ENCODE data around the gene ADTRP. TPM values are rescaled to one million over a fixed set of nuclear protein-coding genes. Genes with fewer than 3 reads are reported as not detected.
A peak's percentile ranks its signal among the peaks of the same experiment; 100 is the strongest.

Gene ADTRP
- total and polyA plus RNA-seq, 4 donors: 0.82 to 7.4 (median 1.2) TPM

GRCh38 chr6:11722805-11723631 is 55.6 kb downstream of the ADTRP start:
- Histone ChIP-seq H3K4me1 (ENCODE audit: control insufficient read depth in 1 of 2, insufficient read depth in 2 of 2, low read length in 2 of 2) (no peaks in the 10 kb centered on the region), H3K27me3 (ENCODE audit: control insufficient read depth in 1 of 2, insufficient read depth in 2 of 2, low read length in 1 of 2) (no peaks in the 10 kb centered on the region), H3K36me3 (ENCODE audit: control insufficient read depth in 1 of 2, insufficient read depth in 2 of 2, low read length in 1 of 2) (no peaks in the 10 kb centered on the region), H3K27ac (ENCODE audit: low read depth in 1 of 2, low read length in 2 of 2) (no peak overlapping the region), H3K9me3 (ENCODE audit: control insufficient read depth, low read length) (no peaks in the 10 kb centered on the region), H3K4me3 (ENCODE audit: low read length in 2 of 2) (no peak overlapping the region)
- intact Hi-C loops (cut with DNase I): no loop called here
- WGBS, 2 donors: 82 to 85% methylated on average over 9 of the region's 9 CpGs
- DNase-seq (no peak), ATAC-seq (ENCODE audit: low FRiP score) (no peak)

- WGBS, 2 donors: 87 to 93% methylated on average over 6 of the region's 6 CpGs
Observed at GRCh38 chr6:11722220-11722619, 56.4 kb downstream of the ADTRP start.

GRCh38 chr6:11718463-11718862 is 60.1 kb downstream of the ADTRP start:
- Histone ChIP-seq H3K4me3 (ENCODE audit: low read length in 2 of 2) (no peak overlapping the region), H3K27ac (ENCODE audit: low read depth in 1 of 2, low read length in 2 of 2) (no peak overlapping the region), H3K36me3 (ENCODE audit: control insufficient read depth in 1 of 2, insufficient read depth in 2 of 2, low read length in 1 of 2) (no peaks in the 10 kb centered on the region), H3K4me1 (ENCODE audit: control insufficient read depth in 1 of 2, insufficient read depth in 2 of 2, low read length in 2 of 2) (no peaks in the 10 kb centered on the region), H3K27me3 (ENCODE audit: control insufficient read depth in 1 of 2, insufficient read depth in 2 of 2, low read length in 1 of 2) (no peaks in the 10 kb centered on the region), H3K9me3 (ENCODE audit: control insufficient read depth, low read length) (no peaks in the 10 kb centered on the region)
- ATAC-seq (ENCODE audit: low FRiP score) (no peak), DNase-seq (no peak)
- intact Hi-C loops (cut with DNase I): no loop called here

More at GRCh38 chr6:11722220-11722619, 56.4 kb downstream of the ADTRP start:
- Histone ChIP-seq H3K4me3 (ENCODE audit: low read length in 2 of 2) (no peak overlapping the region), H3K27me3 (ENCODE audit: control insufficient read depth in 1 of 2, insufficient read depth in 2 of 2, low read length in 1 of 2) (no peaks in the 10 kb centered on the region), H3K9me3 (ENCODE audit: control insufficient read depth, low read length) (no peaks in the 10 kb centered on the region), H3K4me1 (ENCODE audit: control insufficient read depth in 1 of 2, insufficient read depth in 2 of 2, low read length in 2 of 2) (no peaks in the 10 kb centered on the region), H3K27ac (ENCODE audit: low read depth in 1 of 2, low read length in 2 of 2) (no peak overlapping the region), H3K36me3 (ENCODE audit: control insufficient read depth in 1 of 2, insufficient read depth in 2 of 2, low read length in 1 of 2) (no peaks in the 10 kb centered on the region)
- no peak for ATAC-seq (ENCODE audit: low FRiP score)
- intact Hi-C loops (cut with DNase I): no loop called here
- DNase-seq: no peak

GRCh38 chr6:11718031-11718430 is 60.6 kb downstream of the ADTRP start:
- 99 to 100% methylated on average over 1 of the region's 1 CpG for WGBS, 2 donors
- no peak overlapping the region for H3K27ac ChIP-seq (ENCODE audit: low read depth in 1 of 2, low read length in 2 of 2)
- DNase-seq (no peak), ATAC-seq (ENCODE audit: low FRiP score) (no peak)
- H3K9me3 ChIP-seq (ENCODE audit: control insufficient read depth, low read length): no peaks in the 10 kb centered on the region
- no peaks in the 10 kb centered on the region for H3K36me3 ChIP-seq (ENCODE audit: control insufficient read depth in 1 of 2, insufficient read depth in 2 of 2, low read length in 1 of 2)
- intact Hi-C loops (cut with DNase I): no loop called here
- H3K4me1 ChIP-seq (ENCODE audit: control insufficient read depth in 1 of 2, insufficient read depth in 2 of 2, low read length in 2 of 2): no peaks in the 10 kb centered on the region
- no peak overlapping the region for H3K4me3 ChIP-seq (ENCODE audit: low read length in 2 of 2)
- H3K27me3 ChIP-seq (ENCODE audit: control insufficient read depth in 1 of 2, insufficient read depth in 2 of 2, low read length in 1 of 2): no peaks in the 10 kb centered on the region

GRCh38 chr6:11714798-11715285 is 63.8 kb downstream of the ADTRP start:
- ATAC-seq (ENCODE audit: low FRiP score) (no peak), DNase-seq (no peak)
- H3K27me3 ChIP-seq (ENCODE audit: control insufficient read depth in 1 of 2, insufficient read depth in 2 of 2, low read length in 1 of 2): no peaks in the 10 kb centered on the region
- H3K27ac ChIP-seq (ENCODE audit: low read depth in 1 of 2, low read length in 2 of 2): no peak overlapping the region
- H3K36me3 ChIP-seq (ENCODE audit: control insufficient read depth in 1 of 2, insufficient read depth in 2 of 2, low read length in 1 of 2): no peaks in the 10 kb centered on the region
- intact Hi-C loops (cut with DNase I): no loop called here
- H3K4me3 ChIP-seq (ENCODE audit: low read length in 2 of 2): no peak overlapping the region
- peaks cover 0 to 3% of the 10 kb centered on the region in 2 donors for H3K4me1 ChIP-seq (ENCODE audit: control insufficient read depth in 1 of 2, insufficient read depth in 2 of 2, low read length in 2 of 2)
- no peaks in the 10 kb centered on the region for H3K9me3 ChIP-seq (ENCODE audit: control insufficient read depth, low read length)

- no peak for DNase-seq
Observed at GRCh38 chr6:11714116-11714797, 64.3 kb downstream of the ADTRP start.

GRCh38 chr6:11712760-11713159 is 65.8 kb downstream of the ADTRP start:
- no peak overlapping the region for H3K4me3 ChIP-seq (ENCODE audit: low read length in 2 of 2)
- H3K27ac ChIP-seq (ENCODE audit: low read depth in 1 of 2, low read length in 2 of 2): no peak overlapping the region
- no peaks in the 10 kb centered on the region for H3K27me3 ChIP-seq (ENCODE audit: control insufficient read depth in 1 of 2, insufficient read depth in 2 of 2, low read length in 1 of 2)
- no peaks in the 10 kb centered on the region for H3K36me3 ChIP-seq (ENCODE audit: control insufficient read depth in 1 of 2, insufficient read depth in 2 of 2, low read length in 1 of 2)
- 77 to 79% methylated on average over 6 of the region's 6 CpGs for WGBS, 2 donors
- H3K4me1 ChIP-seq (ENCODE audit: control insufficient read depth in 1 of 2, insufficient read depth in 2 of 2, low read length in 2 of 2): peaks cover 0 to 3% of the 10 kb centered on the region in 2 donors
- intact Hi-C loops (cut with DNase I): no loop called here
- peak in 1 of 2 donors; percentile 57 for DNase-seq
- peak; percentile 34 for ATAC-seq (ENCODE audit: low FRiP score)
- H3K9me3 ChIP-seq (ENCODE audit: control insufficient read depth, low read length): no peaks in the 10 kb centered on the region

More at GRCh38 chr6:11714116-11714797, 64.3 kb downstream of the ADTRP start:
- Histone ChIP-seq H3K27ac (ENCODE audit: low read depth in 1 of 2, low read length in 2 of 2) (no peak overlapping the region), H3K9me3 (ENCODE audit: control insufficient read depth, low read length) (no peaks in the 10 kb centered on the region), H3K4me3 (ENCODE audit: low read length in 2 of 2) (no peak overlapping the region), H3K4me1 (ENCODE audit: control insufficient read depth in 1 of 2, insufficient read depth in 2 of 2, low read length in 2 of 2) (peaks cover 0 to 3% of the 10 kb centered on the region in 2 donors), H3K27me3 (ENCODE audit: control insufficient read depth in 1 of 2, insufficient read depth in 2 of 2, low read length in 1 of 2) (no peaks in the 10 kb centered on the region), H3K36me3 (ENCODE audit: control insufficient read depth in 1 of 2, insufficient read depth in 2 of 2, low read length in 1 of 2) (no peaks in the 10 kb centered on the region)
- 49 to 59% methylated on average over 6 of the region's 6 CpGs for WGBS, 2 donors
- ATAC-seq (ENCODE audit: low FRiP score): no peak
- intact Hi-C loops (cut with DNase I): no loop called here

- 75 to 78% methylated on average over 10 of the region's 10 CpGs for WGBS, 2 donors
- Histone ChIP-seq H3K4me1 (ENCODE audit: control insufficient read depth in 1 of 2, insufficient read depth in 2 of 2, low read length in 2 of 2) (peaks cover 0 to 3% of the 10 kb centered on the region in 2 donors), H3K27ac (ENCODE audit: low read depth in 1 of 2, low read length in 2 of 2) (no peak overlapping the region), H3K36me3 (ENCODE audit: control insufficient read depth in 1 of 2, insufficient read depth in 2 of 2, low read length in 1 of 2) (no peaks in the 10 kb centered on the region), H3K9me3 (ENCODE audit: control insufficient read depth, low read length) (no peaks in the 10 kb centered on the region), H3K4me3 (ENCODE audit: low read length in 2 of 2) (no peak overlapping the region), H3K27me3 (ENCODE audit: control insufficient read depth in 1 of 2, insufficient read depth in 2 of 2, low read length in 1 of 2) (no peaks in the 10 kb centered on the region)
- DNase-seq: no peak
- no peak for ATAC-seq (ENCODE audit: low FRiP score)
- intact Hi-C loops (cut with DNase I): loop anchor here in 1 of 2 donors (2.0 kb wide), 1 partner anchor 59 kb away; no protein-coding TSS in a partner anchor
Observed at GRCh38 chr6:11711984-11712711, 66.5 kb downstream of the ADTRP start.
